ENCODE data around the gene COL5A1.

Gene COL5A1

DNA sequence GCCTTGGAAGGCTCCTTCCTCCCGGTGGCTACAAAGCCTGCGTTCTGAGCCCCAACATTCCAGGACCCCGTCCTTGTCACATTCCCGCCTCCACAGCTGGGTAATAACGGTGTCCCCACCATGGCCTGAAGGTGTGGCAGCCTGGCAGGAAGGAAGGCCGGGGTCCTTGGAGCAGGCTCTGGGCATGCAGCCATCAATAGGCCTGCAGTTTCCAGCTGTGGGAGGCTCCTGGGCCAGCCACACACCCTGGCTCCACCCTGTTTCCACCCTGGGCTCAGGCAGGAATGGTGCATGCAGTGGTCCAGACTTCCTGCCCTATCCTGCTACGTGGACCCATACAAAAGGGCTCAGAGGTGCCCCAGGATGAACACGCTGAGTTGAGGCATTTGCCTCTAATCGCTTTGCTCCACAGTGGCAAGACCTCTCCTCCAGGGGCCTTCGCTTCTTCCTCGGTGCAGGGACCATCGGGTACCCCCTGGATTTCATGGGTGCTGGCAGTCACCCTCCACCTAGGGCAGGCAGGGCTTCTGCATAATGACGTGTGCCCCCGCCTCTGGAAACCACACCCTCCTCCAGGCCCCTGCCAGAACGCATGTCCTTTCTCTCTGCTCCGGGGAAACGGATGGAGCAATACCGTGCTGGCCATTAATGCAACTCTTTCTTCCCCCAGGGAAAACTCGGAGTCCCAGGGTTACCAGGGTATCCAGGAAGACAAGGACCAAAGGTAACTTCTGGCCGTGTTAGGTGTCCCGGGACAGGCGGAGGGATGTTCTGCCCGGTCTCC is 143.9 kb downstream of the COL5A1 start:
- H2AK5ac ChIP-seq (ENCODE audit: low read length): no peak overlapping the region
- H3K36me3 ChIP-seq (ENCODE audit: control insufficient read depth, insufficient read depth, low read length): peaks cover 10% of the 10 kb centered on the region
- no peak overlapping the region for H3K23ac ChIP-seq (ENCODE audit: low read length)
- no peak overlapping the region for H4K8ac ChIP-seq (ENCODE audit: low read depth, low read length)
- H3K27me3 ChIP-seq (ENCODE audit: insufficient read depth, low read length, poor library complexity): no peaks in the 10 kb centered on the region
- H3K4me3 ChIP-seq (ENCODE audit: low read length): no peak overlapping the region
- H3K79me1 ChIP-seq (ENCODE audit: low read length): no peaks in the 10 kb centered on the region
- no peak overlapping the region for H3K56ac ChIP-seq (ENCODE audit: low read length)
- no peak overlapping the region for H3K4ac ChIP-seq (ENCODE audit: low read depth, low read length)
- no peak overlapping the region for H3K4me2 ChIP-seq (ENCODE audit: low read length)
- no peak overlapping the region for H2BK120ac ChIP-seq (ENCODE audit: low read depth, low read length)
- no peak overlapping the region for H2BK5ac ChIP-seq (ENCODE audit: low read length)
- H3K79me2 ChIP-seq (ENCODE audit: control insufficient read depth, insufficient read depth, low read length): no peaks in the 10 kb centered on the region
- no peak for DNase-seq
- no peak overlapping the region for H2BK15ac ChIP-seq (replicated peaks; ENCODE audit: low read depth)
- no peak overlapping the region for H3K18ac ChIP-seq (ENCODE audit: low read length)
- no peak overlapping the region for H4K5ac ChIP-seq (ENCODE audit: low read length)
- H3K27ac ChIP-seq (ENCODE audit: low read depth, low read length): no peak overlapping the region
- H3K4me1 ChIP-seq (ENCODE audit: control insufficient read depth, low read depth, low read length): no peaks in the 10 kb centered on the region
- WGBS (ENCODE audit: extremely low coverage, insufficient coverage, low lambda C conversion rate): no CpG with 5 or more reads among the region's 23 CpGs
- H3K9ac ChIP-seq (ENCODE audit: low read length): no peak overlapping the region

DNA sequence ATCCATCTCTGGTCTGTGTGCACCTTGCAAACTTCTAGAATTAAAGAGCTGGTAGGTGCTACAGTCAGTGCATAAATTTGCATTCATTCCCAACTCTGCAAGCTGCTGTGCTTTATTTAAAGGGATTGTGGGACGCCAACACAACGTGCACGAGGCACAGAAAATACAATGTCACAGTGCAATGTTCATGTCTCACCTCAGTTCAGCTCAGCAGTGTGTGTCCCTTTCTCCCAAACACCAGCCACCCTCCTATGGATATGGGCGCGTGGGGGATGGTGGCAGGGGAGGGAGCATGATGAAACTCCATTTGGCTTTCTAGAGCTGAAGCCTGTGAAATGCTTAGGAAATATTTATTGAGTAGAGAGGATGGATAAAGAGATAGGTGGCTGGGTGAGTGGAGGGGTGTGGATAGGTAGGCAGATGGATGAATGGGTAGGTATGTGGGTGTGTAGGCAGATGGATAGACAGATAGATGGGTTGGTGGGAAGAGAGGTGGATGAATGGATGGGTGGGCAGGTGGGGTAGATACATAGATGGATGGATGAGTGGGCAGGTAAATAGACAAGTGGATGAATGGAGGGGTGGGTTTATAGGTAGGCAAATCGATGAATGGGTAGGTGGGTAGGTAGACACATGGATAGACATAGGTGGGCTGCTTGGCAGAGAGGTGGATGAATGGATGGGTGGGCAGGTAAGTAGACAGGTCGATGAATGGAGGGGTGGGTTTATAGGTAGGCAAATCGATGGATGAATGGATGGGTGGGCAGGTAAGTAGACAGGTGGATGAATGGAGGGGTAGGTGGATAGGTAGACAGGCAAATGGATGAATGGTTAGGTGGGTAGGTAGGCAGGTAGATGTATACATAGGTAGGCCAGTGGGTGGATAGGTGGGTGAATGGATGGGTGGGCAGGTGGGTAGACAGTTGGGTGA is 146.3 kb downstream of the COL5A1 start:
- Histone ChIP-seq H3K79me2 (ENCODE audit: control insufficient read depth, insufficient read depth, low read length) (no peaks in the 10 kb centered on the region), H3K4me2 (ENCODE audit: low read length) (no peak overlapping the region), H3K56ac (ENCODE audit: low read length) (no peak overlapping the region), H3K27ac (ENCODE audit: low read depth, low read length) (no peak overlapping the region), H3K27me3 (ENCODE audit: insufficient read depth, low read length, poor library complexity) (no peaks in the 10 kb centered on the region), H2BK5ac (ENCODE audit: low read length) (no peak overlapping the region), H4K5ac (ENCODE audit: low read length) (no peak overlapping the region), H3K23ac (ENCODE audit: low read length) (no peak overlapping the region), H2BK120ac (ENCODE audit: low read depth, low read length) (no peak overlapping the region), H3K4me3 (ENCODE audit: low read length) (no peak overlapping the region), H3K9ac (ENCODE audit: low read length) (no peak overlapping the region), H3K4me1 (ENCODE audit: control insufficient read depth, low read depth, low read length) (no peaks in the 10 kb centered on the region), H3K79me1 (ENCODE audit: low read length) (no peaks in the 10 kb centered on the region), H4K8ac (ENCODE audit: low read depth, low read length) (no peak overlapping the region), H2BK15ac (replicated peaks; ENCODE audit: low read depth) (no peak overlapping the region), H2AK5ac (ENCODE audit: low read length) (no peak overlapping the region), H3K4ac (ENCODE audit: low read depth, low read length) (no peak overlapping the region), H3K18ac (ENCODE audit: low read length) (no peak overlapping the region), H3K36me3 (ENCODE audit: control insufficient read depth, insufficient read depth, low read length) (peaks cover 10% of the 10 kb centered on the region)
- WGBS (ENCODE audit: extremely low coverage, insufficient coverage, low lambda C conversion rate): no CpG with 5 or more reads among the region's 8 CpGs
- no peak for DNase-seq

DNA sequence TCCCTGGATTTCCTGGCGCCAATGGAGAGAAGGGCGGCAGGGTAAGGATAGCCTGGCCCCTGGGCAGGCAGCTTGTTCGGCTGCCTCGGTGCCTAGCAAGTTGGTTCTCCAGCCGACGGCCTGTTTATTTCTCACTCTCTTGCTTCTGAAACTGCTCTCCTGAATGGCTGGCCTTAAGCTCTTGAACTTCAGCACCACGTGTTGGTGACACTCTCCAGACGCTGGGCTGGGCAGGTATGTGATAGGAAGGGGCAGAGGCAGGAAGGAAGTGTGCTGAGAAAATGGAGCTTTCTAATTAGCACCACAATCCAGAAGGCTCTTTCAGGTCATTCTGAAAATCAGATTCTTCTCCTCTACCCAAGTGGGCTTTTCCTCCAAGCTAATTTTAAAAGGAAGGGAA is 147.6 kb downstream of the COL5A1 start:
- H3K36me3 ChIP-seq (ENCODE audit: control insufficient read depth, insufficient read depth, low read length): peaks cover 10% of the 10 kb centered on the region

DNA sequence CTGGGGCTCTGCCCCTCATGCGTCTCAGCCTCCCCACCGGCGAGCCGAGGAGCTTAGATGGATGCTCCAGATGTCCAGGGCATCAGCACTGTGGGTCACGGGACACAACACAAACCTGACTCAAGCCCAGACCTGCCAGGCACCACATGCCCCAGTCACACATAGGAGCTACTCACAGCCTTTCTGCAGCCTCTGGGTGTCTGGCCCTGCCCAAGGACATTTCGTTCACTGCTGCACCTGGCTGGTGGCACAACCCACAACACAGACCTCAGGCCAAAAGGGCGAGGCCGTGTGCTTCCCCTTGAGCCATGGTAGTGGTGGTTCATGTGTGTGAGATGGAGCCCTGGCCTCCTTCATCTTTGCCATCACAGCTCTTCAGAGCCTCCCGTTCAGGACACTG is 149.4 kb downstream of the COL5A1 start:
- Histone ChIP-seq H3K79me1 (ENCODE audit: low read length) (no peaks in the 10 kb centered on the region), H3K27me3 (ENCODE audit: insufficient read depth, low read length, poor library complexity) (no peaks in the 10 kb centered on the region), H2AK5ac (ENCODE audit: low read length) (no peak overlapping the region), H3K27ac (ENCODE audit: low read depth, low read length) (no peak overlapping the region), H2BK5ac (ENCODE audit: low read length) (no peak overlapping the region), H3K4me1 (ENCODE audit: control insufficient read depth, low read depth, low read length) (no peaks in the 10 kb centered on the region), H3K4me3 (ENCODE audit: low read length) (no peak overlapping the region), H3K79me2 (ENCODE audit: control insufficient read depth, insufficient read depth, low read length) (no peaks in the 10 kb centered on the region), H3K18ac (ENCODE audit: low read length) (no peak overlapping the region), H4K5ac (ENCODE audit: low read length) (no peak overlapping the region), H3K56ac (ENCODE audit: low read length) (no peak overlapping the region), H3K23ac (ENCODE audit: low read length) (no peak overlapping the region), H3K36me3 (ENCODE audit: control insufficient read depth, insufficient read depth, low read length) (peaks cover 5% of the 10 kb centered on the region), H2BK120ac (ENCODE audit: low read depth, low read length) (no peak overlapping the region), H2BK15ac (replicated peaks; ENCODE audit: low read depth) (no peak overlapping the region), H3K4ac (ENCODE audit: low read depth, low read length) (no peak overlapping the region), H3K4me2 (ENCODE audit: low read length) (no peak overlapping the region), H3K9ac (ENCODE audit: low read length) (no peak overlapping the region), H4K8ac (ENCODE audit: low read depth, low read length) (no peak overlapping the region)
- WGBS (ENCODE audit: extremely low coverage, insufficient coverage, low lambda C conversion rate): no CpG with 5 or more reads among the region's 9 CpGs
- DNase-seq: no peak

More for the DNA sequence above, 147.6 kb downstream of the COL5A1 start:
- no CpG with 5 or more reads among the region's 8 CpGs for WGBS (ENCODE audit: extremely low coverage, insufficient coverage, low lambda C conversion rate)
- Histone ChIP-seq H3K27me3 (ENCODE audit: insufficient read depth, low read length, poor library complexity) (no peaks in the 10 kb centered on the region), H3K4me1 (ENCODE audit: control insufficient read depth, low read depth, low read length) (no peaks in the 10 kb centered on the region), H3K56ac (ENCODE audit: low read length) (no peak overlapping the region), H2BK15ac (replicated peaks; ENCODE audit: low read depth) (no peak overlapping the region), H2BK5ac (ENCODE audit: low read length) (no peak overlapping the region), H3K4me3 (ENCODE audit: low read length) (no peak overlapping the region), H3K23ac (ENCODE audit: low read length) (no peak overlapping the region), H3K18ac (ENCODE audit: low read length) (no peak overlapping the region), H2AK5ac (ENCODE audit: low read length) (no peak overlapping the region), H4K8ac (ENCODE audit: low read depth, low read length) (no peak overlapping the region), H3K4ac (ENCODE audit: low read depth, low read length) (no peak overlapping the region), H3K27ac (ENCODE audit: low read depth, low read length) (no peak overlapping the region), H3K4me2 (ENCODE audit: low read length) (no peak overlapping the region), H4K5ac (ENCODE audit: low read length) (no peak overlapping the region), H2BK120ac (ENCODE audit: low read depth, low read length) (no peak overlapping the region), H3K79me1 (ENCODE audit: low read length) (no peaks in the 10 kb centered on the region), H3K9ac (ENCODE audit: low read length) (no peak overlapping the region), H3K79me2 (ENCODE audit: control insufficient read depth, insufficient read depth, low read length) (no peaks in the 10 kb centered on the region)
- no peak for DNase-seq

DNA sequence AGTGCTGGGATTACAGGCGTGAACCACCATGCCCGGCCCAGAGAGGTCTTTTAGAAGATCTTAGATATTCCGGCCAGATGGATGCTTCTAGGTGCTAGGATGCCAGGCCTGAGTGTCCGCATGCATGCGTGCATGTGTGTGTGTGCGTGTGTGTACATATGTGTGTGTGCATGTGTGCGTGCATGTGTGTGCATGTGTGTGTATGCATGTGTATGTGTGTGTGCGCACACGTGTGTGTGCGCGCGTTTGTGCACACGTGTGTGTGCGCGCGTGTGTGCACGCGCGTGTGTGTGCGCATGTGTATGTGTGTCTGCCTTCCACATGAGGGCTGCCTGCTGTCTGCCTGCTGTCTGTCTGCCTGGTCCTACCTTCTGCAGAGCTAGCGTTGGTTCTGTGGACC is 151.0 kb downstream of the COL5A1 start:
- no peak overlapping the region for H3K18ac ChIP-seq (ENCODE audit: low read length)
- no peak for DNase-seq
- no peak overlapping the region for H3K9ac ChIP-seq (ENCODE audit: low read length)
- H3K4me3 ChIP-seq (ENCODE audit: low read length): no peak overlapping the region
- H3K56ac ChIP-seq (ENCODE audit: low read length): no peak overlapping the region
- no peak overlapping the region for H4K5ac ChIP-seq (ENCODE audit: low read length)
- H2BK5ac ChIP-seq (ENCODE audit: low read length): no peak overlapping the region
- H3K79me2 ChIP-seq (ENCODE audit: control insufficient read depth, insufficient read depth, low read length): no peaks in the 10 kb centered on the region
- H2AK5ac ChIP-seq (ENCODE audit: low read length): no peak overlapping the region
- H3K79me1 ChIP-seq (ENCODE audit: low read length): no peaks in the 10 kb centered on the region
- H3K27ac ChIP-seq (ENCODE audit: low read depth, low read length): no peak overlapping the region
- no peak overlapping the region for H2BK120ac ChIP-seq (ENCODE audit: low read depth, low read length)
- no peak overlapping the region for H4K8ac ChIP-seq (ENCODE audit: low read depth, low read length)
- H3K23ac ChIP-seq (ENCODE audit: low read length): no peak overlapping the region
- H2BK15ac ChIP-seq (replicated peaks; ENCODE audit: low read depth): no peak overlapping the region
- WGBS (ENCODE audit: extremely low coverage, insufficient coverage, low lambda C conversion rate): no CpG with 5 or more reads among the region's 21 CpGs
- no peak overlapping the region for H3K4ac ChIP-seq (ENCODE audit: low read depth, low read length)
- peaks cover 4% of the 10 kb centered on the region for H3K36me3 ChIP-seq (ENCODE audit: control insufficient read depth, insufficient read depth, low read length)
- H3K27me3 ChIP-seq (ENCODE audit: insufficient read depth, low read length, poor library complexity): no peaks in the 10 kb centered on the region
- no peak overlapping the region for H3K4me2 ChIP-seq (ENCODE audit: low read length)
- H3K4me1 ChIP-seq (ENCODE audit: control insufficient read depth, low read depth, low read length): no peaks in the 10 kb centered on the region
